HPDE6-E6E7 (cell line): ENCODE data around the gene RIMS4.

Experiments
- DNase-seq: peaks from one replicate; pipeline ENCODE4 v3.0.0; 2011; ENCODE audit warnings: missing footprints; ENCODE audit errors: extremely low spot score

Gene RIMS4

DNA sequence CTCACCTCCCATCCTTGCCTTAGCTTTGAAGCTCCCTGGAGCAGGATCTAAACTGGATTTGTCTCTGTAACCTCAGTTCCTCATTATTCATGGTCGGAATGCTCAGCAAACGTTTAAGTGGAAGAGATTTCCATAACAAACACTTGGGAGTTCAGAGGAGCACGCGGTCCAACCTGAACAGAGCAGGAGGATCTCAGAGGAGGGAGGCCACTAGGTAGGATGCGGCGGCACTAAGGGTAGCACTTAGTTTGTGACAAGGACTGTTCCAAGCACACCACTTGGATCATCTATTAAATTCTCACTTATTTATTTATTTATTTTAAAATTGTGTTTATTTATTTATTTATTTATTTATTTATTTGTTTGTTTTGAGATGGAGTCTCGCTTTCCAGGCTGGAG lies 108.5 kb downstream of the RIMS4 start:
- no peak for DNase-seq
